Cardiac muscle cell (in vitro differentiated cells and primary cell): ENCODE data around the gene VPS36. TPM values are rescaled to one million over a fixed set of nuclear protein-coding genes. Genes with fewer than 3 reads are reported as not detected.

Experiments
- DNase-seq, 2 donors: peaks; one replicate each; pipeline versions ENCODE4 v3.0.0 to v3.0.0-alpha.2; 2010 to 2017; ENCODE audit warnings: low read depth in 1 of 2, low spot score in 1 of 2
- H3K27ac ChIP-seq: fragments of 200-600 bp; sonication (generic); 2 replicates; pipeline ENCODE4 v1.5.1; 2016
- H3K27me3 ChIP-seq: fragments of 200-600 bp; sonication (generic); 2 replicates; pipeline ENCODE4 v1.6.0; 2016; ENCODE audit warnings: control low read depth
- H3K36me3 ChIP-seq: fragments of 200-600 bp; sonication (generic); 2 replicates; pipeline ENCODE4 v1.5.1; 2016; ENCODE audit warnings: control low read depth
- H3K4me1 ChIP-seq: fragments of 200-600 bp; sonication (generic); 2 replicates; pipeline ENCODE4 v1.8.1; 2017; ENCODE audit warnings: low read depth, mild to moderate bottlenecking, mixed run types
- H3K4me3 ChIP-seq: fragments of 200-600 bp; sonication (generic); 2 replicates; pipeline ENCODE4 v1.5.1; 2016; ENCODE audit warnings: mild to moderate bottlenecking
- H3K9me3 ChIP-seq: fragments of 200-600 bp; sonication (generic); 2 replicates; pipeline ENCODE4 v1.5.1; 2017; ENCODE audit warnings: low read depth, mild to moderate bottlenecking, control low read depth
- polyA plus RNA-seq: library from polyadenylated mRNA; unstranded; fragments of >200 nt; fragmentation: Nextera tagmentation; extraction: Ambion mirVana; gene quantifications from 2 replicates; pipeline ENCODE4 v1.2.1, GENCODE V29; 2016
- total RNA-seq: library from RNA; depleted of rRNA; stranded (reverse); fragments of >200 nt; gene quantifications from 2 replicates; pipeline ENCODE4 v1.2.3, GENCODE V29; 2016
- TF ChIP-seq, protein P1 (sequence below): IDR thresholded peaks from 2 replicates; pipeline ENCODE4 v1.5.1; 2012; ENCODE audit warnings: low read depth, mild to moderate bottlenecking, low read length

The VPS36 gene
- total and polyA plus RNA-seq, 2 experiments from 2014 or later = 24.6 to 31.7 TPM

DNA sequence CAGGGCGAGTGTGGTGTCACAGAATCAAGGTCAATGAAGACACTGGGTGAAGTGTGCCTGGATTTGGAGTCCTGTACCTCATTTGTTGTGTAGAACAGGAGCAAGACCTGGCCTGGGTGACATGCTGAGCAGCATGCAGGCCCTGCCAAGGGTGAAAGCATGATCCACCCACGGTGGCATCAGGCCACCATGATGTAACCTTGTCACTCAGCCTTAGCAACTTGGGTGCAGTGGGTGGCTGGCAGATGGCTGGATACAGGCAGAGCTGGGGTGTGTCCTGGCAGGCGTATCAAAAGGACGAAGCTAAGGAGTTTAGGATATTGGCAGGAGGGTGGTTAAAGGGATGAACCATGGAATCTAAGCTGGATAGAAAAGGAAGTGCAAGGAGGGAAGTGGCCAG lies 54.7 kb downstream of the VPS36 start:
- no peaks in the 10 kb centered on the region for H3K9me3 ChIP-seq
- H3K36me3 ChIP-seq = no peaks in the 10 kb centered on the region
- H3K4me1 ChIP-seq = no peaks in the 10 kb centered on the region
- H3K27me3 ChIP-seq = no peaks in the 10 kb centered on the region
- DNase-seq = no peak
- TF ChIP-seq, protein P1, sequence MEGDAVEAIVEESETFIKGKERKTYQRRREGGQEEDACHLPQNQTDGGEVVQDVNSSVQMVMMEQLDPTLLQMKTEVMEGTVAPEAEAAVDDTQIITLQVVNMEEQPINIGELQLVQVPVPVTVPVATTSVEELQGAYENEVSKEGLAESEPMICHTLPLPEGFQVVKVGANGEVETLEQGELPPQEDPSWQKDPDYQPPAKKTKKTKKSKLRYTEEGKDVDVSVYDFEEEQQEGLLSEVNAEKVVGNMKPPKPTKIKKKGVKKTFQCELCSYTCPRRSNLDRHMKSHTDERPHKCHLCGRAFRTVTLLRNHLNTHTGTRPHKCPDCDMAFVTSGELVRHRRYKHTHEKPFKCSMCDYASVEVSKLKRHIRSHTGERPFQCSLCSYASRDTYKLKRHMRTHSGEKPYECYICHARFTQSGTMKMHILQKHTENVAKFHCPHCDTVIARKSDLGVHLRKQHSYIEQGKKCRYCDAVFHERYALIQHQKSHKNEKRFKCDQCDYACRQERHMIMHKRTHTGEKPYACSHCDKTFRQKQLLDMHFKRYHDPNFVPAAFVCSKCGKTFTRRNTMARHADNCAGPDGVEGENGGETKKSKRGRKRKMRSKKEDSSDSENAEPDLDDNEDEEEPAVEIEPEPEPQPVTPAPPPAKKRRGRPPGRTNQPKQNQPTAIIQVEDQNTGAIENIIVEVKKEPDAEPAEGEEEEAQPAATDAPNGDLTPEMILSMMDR = no peak
- H3K4me3 ChIP-seq = no peak overlapping the region
- H3K27ac ChIP-seq = no peak overlapping the region

DNA sequence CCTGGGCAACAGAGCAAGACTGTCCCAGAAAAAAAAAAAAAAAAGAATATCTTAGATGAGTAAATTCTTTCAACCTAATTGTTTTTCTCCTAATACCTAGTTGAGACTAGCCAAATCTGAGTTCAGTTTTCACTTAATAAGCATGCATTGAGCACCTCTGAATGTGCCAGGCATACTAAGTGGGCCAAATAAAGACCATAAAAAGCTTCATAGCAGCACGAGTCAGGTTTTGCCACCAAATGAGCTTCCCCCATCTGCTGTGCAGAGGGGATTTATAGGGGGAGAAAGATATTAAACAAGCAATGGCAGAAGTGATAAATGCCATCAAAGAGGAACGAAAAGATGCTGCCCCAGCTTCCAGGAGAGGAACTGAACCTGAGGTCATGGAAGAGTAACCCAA lies 55.8 kb downstream of the VPS36 start:
- Histone ChIP-seq H3K27me3 (no peaks in the 10 kb centered on the region), H3K27ac (no peak overlapping the region), H3K9me3 (no peaks in the 10 kb centered on the region), H3K4me1 (no peaks in the 10 kb centered on the region), H3K36me3 (no peaks in the 10 kb centered on the region), H3K4me3 (no peak overlapping the region)
- DNase-seq = no peak
- TF ChIP-seq, protein P1 = no peak

DNA sequence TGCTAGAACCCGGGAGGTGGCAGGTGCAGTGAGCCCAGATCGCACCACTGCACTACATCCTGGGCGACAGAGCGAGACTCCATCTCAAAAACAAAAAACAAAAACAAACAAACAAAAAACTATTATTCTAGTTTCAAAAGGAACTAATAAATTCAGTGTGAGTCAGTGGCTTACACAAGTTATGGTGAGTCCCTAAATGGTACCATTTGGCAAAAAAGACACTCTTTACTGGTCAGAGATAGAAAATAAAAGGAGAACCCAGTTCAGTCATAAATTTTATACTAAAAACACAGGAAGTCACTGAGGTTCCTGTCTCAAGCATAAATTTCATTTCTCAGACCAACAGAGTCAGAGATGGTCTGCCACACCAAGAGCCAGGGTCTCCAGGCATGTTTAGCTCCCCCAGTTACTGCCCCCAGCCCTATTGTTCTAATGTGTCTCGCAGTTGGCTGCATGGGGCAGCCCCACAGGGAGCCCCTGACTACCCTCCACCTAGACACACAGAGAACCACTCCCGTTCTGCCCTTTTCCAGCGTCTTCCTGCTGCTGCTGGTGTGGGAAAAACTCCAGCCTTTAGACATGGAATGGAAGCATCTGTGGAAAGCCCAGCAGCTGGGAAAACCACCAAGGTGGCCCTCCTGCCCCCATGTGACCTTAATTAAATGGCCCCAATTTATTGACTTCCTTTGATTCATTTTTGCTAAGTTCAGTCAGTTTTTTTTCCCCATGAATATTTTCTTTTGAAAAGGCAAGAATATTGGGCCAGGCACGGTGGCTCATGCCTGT lies 56.7 kb downstream of the VPS36 start:
- Histone ChIP-seq H3K27ac (no peak overlapping the region), H3K4me1 (no peaks in the 10 kb centered on the region), H3K36me3 (no peaks in the 10 kb centered on the region), H3K27me3 (no peaks in the 10 kb centered on the region), H3K4me3 (no peak overlapping the region), H3K9me3 (no peaks in the 10 kb centered on the region)
- DNase-seq = no peak
- TF ChIP-seq, protein P1 = no peak

DNA sequence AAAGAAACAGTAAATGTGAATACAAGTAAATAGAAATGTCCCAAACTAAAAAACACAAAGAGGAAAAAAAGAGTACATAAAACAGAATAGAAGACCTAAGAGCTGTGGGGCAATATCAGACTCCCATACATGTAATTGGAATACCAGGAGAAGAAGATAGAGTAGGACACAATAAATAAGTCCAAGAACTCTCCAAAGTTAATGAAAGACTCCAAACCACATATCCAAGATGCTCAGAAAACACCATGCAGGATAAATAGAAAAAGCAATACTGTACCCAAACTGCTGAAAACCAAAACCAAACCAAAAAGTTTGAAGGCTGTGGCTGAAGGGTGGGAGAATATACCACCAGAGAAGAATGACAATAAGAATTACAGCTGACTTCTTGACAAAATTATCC lies 62.7 kb downstream of the VPS36 start:
- Histone ChIP-seq H3K27ac (no peak overlapping the region), H3K4me1 (no peaks in the 10 kb centered on the region), H3K9me3 (no peaks in the 10 kb centered on the region), H3K4me3 (no peak overlapping the region), H3K27me3 (no peaks in the 10 kb centered on the region), H3K36me3 (no peaks in the 10 kb centered on the region)
- TF ChIP-seq, protein P1 = no peak
- DNase-seq = no peak

DNA sequence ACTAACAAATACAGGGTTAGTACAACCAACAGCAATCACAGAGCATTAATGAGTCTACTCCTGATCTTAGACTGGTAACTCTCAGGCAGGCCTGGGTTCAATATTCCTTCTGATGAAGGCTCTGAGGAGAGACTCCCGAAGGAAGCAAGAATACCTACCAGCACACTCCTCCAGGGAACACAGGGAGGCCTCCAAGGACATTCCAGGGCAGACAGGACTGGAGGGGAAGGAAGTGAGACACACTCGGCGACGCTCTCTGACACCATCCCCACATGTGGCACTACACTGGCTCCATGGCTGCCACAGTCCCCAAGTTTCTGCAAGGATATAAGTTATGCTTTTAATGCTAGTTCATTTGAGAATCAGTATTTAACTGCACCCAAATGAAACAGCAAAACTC lies 64.6 kb downstream of the VPS36 start:
- no peaks in the 10 kb centered on the region for H3K9me3 ChIP-seq
- TF ChIP-seq, protein P1 = no peak
- no peaks in the 10 kb centered on the region for H3K36me3 ChIP-seq
- H3K27me3 ChIP-seq = peaks cover 8% of the 10 kb centered on the region
- no peak for DNase-seq
- H3K27ac ChIP-seq = no peak overlapping the region
- H3K4me3 ChIP-seq = no peak overlapping the region
- no peaks in the 10 kb centered on the region for H3K4me1 ChIP-seq
